ENCODE measurements around the gene TREML1. TPM values are rescaled to one million over a fixed set of nuclear protein-coding genes. Genes with fewer than 3 reads are reported as not detected.

The TREML1 gene
- total and polyA plus RNA-seq, 2 experiments from 2014 or later = not detected

DNA sequence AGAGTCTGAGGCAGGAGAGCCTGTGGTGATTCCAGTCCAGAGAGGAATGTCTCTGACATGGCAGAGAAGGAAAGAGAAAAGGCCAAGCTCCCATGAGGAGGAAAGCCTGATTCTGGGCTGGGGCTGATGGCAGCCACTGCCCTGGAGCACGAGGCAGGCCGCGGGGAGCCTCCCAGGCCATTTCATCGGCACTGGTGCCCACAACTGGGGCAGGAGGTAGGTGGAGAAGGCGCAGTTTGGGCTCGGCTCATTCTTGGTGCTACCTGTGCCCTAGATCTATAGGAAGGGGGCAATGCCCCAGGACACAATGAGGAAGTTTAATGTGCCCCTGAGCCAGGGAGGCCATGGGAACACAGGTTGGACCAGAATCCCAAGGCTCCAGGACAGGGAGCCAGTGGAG lies 2.6 kb upstream of the TREML1 start:
- TF ChIP-seq EZH2phosphoT487 (IDR thresholded peaks at IDR 0.05; ENCODE audit: unreplicated experiment) (no peak), NANOG (IDR thresholded peaks at IDR 0.05; ENCODE audit: borderline replicate concordance) (no peak), ZNF114 (CRISPR knock-in tag; IDR thresholded peaks at IDR 0.05) (no peak), ZNF331 (CRISPR knock-in tag; IDR thresholded peaks at IDR 0.05; ENCODE audit: low read depth) (no peak), STAT1 (IDR thresholded peaks at IDR 0.05; ENCODE audit: unreplicated experiment) (no peak), CREB1 (CRISPR knock-in tag; IDR thresholded peaks at IDR 0.05; ENCODE audit: low read depth) (no peak), POLR2AphosphoS5 (IDR thresholded peaks at IDR 0.05; ENCODE audit: low read depth) (no peak), JUNB (IDR thresholded peaks at IDR 0.05; ENCODE audit: unreplicated experiment) (no peak), EZH2 (IDR thresholded peaks at IDR 0.05; ENCODE audit: low read depth, unreplicated experiment) (no peak)
- TF ChIP-seq, protein P1, sequence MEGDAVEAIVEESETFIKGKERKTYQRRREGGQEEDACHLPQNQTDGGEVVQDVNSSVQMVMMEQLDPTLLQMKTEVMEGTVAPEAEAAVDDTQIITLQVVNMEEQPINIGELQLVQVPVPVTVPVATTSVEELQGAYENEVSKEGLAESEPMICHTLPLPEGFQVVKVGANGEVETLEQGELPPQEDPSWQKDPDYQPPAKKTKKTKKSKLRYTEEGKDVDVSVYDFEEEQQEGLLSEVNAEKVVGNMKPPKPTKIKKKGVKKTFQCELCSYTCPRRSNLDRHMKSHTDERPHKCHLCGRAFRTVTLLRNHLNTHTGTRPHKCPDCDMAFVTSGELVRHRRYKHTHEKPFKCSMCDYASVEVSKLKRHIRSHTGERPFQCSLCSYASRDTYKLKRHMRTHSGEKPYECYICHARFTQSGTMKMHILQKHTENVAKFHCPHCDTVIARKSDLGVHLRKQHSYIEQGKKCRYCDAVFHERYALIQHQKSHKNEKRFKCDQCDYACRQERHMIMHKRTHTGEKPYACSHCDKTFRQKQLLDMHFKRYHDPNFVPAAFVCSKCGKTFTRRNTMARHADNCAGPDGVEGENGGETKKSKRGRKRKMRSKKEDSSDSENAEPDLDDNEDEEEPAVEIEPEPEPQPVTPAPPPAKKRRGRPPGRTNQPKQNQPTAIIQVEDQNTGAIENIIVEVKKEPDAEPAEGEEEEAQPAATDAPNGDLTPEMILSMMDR (conservative IDR thresholded peaks at IDR 0.05; ENCODE audit: low read depth in 2 of 2) = no peak
- TF ChIP-seq, protein P2, sequence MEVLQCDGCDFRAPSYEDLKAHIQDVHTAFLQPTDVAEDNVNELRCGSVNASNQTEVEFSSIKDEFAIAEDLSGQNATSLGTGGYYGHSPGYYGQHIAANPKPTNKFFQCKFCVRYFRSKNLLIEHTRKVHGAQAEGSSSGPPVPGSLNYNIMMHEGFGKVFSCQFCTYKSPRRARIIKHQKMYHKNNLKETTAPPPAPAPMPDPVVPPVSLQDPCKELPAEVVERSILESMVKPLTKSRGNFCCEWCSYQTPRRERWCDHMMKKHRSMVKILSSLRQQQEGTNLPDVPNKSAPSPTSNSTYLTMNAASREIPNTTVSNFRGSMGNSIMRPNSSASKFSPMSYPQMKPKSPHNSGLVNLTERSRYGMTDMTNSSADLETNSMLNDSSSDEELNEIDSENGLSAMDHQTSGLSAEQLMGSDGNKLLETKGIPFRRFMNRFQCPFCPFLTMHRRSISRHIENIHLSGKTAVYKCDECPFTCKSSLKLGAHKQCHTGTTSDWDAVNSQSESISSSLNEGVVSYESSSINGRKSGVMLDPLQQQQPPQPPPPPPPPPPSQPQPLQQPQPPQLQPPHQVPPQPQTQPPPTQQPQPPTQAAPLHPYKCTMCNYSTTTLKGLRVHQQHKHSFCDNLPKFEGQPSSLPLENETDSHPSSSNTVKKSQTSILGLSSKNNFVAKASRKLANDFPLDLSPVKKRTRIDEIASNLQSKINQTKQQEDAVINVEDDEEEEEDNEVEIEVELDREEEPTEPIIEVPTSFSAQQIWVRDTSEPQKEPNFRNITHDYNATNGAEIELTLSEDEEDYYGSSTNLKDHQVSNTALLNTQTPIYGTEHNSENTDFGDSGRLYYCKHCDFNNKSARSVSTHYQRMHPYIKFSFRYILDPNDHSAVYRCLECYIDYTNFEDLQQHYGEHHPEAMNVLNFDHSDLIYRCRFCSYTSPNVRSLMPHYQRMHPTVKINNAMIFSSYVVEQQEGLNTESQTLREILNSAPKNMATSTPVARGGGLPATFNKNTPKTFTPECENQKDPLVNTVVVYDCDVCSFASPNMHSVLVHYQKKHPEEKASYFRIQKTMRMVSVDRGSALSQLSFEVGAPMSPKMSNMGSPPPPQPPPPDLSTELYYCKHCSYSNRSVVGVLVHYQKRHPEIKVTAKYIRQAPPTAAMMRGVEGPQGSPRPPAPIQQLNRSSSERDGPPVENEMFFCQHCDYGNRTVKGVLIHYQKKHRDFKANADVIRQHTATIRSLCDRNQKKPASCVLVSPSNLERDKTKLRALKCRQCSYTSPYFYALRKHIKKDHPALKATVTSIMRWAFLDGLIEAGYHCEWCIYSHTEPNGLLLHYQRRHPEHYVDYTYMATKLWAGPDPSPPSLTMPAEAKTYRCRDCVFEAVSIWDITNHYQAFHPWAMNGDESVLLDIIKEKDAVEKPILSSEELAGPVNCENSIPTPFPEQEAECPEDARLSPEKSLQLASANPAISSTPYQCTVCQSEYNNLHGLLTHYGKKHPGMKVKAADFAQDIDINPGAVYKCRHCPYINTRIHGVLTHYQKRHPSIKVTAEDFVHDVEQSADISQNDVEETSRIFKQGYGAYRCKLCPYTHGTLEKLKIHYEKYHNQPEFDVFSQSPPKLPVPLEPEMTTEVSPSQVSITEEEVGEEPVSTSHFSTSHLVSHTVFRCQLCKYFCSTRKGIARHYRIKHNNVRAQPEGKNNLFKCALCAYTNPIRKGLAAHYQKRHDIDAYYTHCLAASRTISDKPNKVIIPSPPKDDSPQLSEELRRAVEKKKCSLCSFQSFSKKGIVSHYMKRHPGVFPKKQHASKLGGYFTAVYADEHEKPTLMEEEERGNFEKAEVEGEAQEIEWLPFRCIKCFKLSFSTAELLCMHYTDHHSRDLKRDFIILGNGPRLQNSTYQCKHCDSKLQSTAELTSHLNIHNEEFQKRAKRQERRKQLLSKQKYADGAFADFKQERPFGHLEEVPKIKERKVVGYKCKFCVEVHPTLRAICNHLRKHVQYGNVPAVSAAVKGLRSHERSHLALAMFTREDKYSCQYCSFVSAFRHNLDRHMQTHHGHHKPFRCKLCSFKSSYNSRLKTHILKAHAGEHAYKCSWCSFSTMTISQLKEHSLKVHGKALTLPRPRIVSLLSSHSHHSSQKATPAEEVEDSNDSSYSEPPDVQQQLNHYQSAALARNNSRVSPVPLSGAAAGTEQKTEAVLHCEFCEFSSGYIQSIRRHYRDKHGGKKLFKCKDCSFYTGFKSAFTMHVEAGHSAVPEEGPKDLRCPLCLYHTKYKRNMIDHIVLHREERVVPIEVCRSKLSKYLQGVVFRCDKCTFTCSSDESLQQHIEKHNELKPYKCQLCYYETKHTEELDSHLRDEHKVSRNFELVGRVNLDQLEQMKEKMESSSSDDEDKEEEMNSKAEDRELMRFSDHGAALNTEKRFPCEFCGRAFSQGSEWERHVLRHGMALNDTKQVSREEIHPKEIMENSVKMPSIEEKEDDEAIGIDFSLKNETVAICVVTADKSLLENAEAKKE (CRISPR knock-in tag; IDR thresholded peaks at IDR 0.05) = no peak
- TF ChIP-seq, protein P3, sequence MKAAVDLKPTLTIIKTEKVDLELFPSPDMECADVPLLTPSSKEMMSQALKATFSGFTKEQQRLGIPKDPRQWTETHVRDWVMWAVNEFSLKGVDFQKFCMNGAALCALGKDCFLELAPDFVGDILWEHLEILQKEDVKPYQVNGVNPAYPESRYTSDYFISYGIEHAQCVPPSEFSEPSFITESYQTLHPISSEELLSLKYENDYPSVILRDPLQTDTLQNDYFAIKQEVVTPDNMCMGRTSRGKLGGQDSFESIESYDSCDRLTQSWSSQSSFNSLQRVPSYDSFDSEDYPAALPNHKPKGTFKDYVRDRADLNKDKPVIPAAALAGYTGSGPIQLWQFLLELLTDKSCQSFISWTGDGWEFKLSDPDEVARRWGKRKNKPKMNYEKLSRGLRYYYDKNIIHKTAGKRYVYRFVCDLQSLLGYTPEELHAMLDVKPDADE (IDR thresholded peaks at IDR 0.05) = no peak
- TF ChIP-seq, protein P4, sequence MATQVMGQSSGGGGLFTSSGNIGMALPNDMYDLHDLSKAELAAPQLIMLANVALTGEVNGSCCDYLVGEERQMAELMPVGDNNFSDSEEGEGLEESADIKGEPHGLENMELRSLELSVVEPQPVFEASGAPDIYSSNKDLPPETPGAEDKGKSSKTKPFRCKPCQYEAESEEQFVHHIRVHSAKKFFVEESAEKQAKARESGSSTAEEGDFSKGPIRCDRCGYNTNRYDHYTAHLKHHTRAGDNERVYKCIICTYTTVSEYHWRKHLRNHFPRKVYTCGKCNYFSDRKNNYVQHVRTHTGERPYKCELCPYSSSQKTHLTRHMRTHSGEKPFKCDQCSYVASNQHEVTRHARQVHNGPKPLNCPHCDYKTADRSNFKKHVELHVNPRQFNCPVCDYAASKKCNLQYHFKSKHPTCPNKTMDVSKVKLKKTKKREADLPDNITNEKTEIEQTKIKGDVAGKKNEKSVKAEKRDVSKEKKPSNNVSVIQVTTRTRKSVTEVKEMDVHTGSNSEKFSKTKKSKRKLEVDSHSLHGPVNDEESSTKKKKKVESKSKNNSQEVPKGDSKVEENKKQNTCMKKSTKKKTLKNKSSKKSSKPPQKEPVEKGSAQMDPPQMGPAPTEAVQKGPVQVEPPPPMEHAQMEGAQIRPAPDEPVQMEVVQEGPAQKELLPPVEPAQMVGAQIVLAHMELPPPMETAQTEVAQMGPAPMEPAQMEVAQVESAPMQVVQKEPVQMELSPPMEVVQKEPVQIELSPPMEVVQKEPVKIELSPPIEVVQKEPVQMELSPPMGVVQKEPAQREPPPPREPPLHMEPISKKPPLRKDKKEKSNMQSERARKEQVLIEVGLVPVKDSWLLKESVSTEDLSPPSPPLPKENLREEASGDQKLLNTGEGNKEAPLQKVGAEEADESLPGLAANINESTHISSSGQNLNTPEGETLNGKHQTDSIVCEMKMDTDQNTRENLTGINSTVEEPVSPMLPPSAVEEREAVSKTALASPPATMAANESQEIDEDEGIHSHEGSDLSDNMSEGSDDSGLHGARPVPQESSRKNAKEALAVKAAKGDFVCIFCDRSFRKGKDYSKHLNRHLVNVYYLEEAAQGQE (IDR thresholded peaks at IDR 0.05; ENCODE audit: unreplicated experiment) = no peak
- H3K9me3 Mint-ChIP-seq = no peaks in the 10 kb centered on the region; the same call in 2 of the 3 replicates

More for the DNA sequence above, 2.6 kb upstream of the TREML1 start:
- no peaks in the 10 kb centered on the region for H3F3A ChIP-seq (replicated peaks; ENCODE audit: low read depth)
- no peaks in the 10 kb centered on the region for H3K36me3 ChIP-seq (ENCODE audit: insufficient read depth)
- Mint-ChIP-seq H3K27ac (no peak overlapping the region), H3K4me1 (peaks cover 8% of the 10 kb centered on the region), H3K4me3 (no peak overlapping the region), H3K36me3 (ENCODE audit: low read depth) (no peaks in the 10 kb centered on the region; the same call in 2 of the 3 replicates), H3K27me3 (ENCODE audit: insufficient read depth, low read depth, poor library complexity) (peaks cover 8% of the 10 kb centered on the region)
- no peak for DNase-seq (ENCODE audit: low spot score)
- H4K20me1 ChIP-seq (replicated peaks; ENCODE audit: insufficient read depth) = no peaks in the 10 kb centered on the region
- no peaks in the 10 kb centered on the region for H3K79me2 ChIP-seq (replicated peaks; ENCODE audit: insufficient read depth)
- no peak overlapping the region for H2AFZ ChIP-seq
- no peak for ATAC-seq
- H3K27ac ChIP-seq (ENCODE audit: low read depth) = no peak overlapping the region
- peaks cover 8% of the 10 kb centered on the region; the same call in 1 of the 2 replicates for H3K9me2 ChIP-seq (ENCODE audit: insufficient read depth)
- H3K4me2 ChIP-seq = no peak overlapping the region
- H3K27me3 ChIP-seq (ENCODE audit: insufficient read depth) = no peaks in the 10 kb centered on the region
- no peak overlapping the region for H3K4me3 ChIP-seq
- H3K4me1 ChIP-seq (ENCODE audit: insufficient read depth) = peaks cover 9% of the 10 kb centered on the region

Measured in GM23338 (cell line).